ENCODE results near the gene TTC9. TPM values are rescaled to one million over a fixed set of nuclear protein-coding genes. Genes with fewer than 3 reads are reported as not detected.

Gene TTC9
- total and polyA plus RNA-seq, 7 experiments from 2014 or later = 10.1 to 35.5 (median 14.0) TPM

GRCh38 chr14:70709726-70710382 lies 68.1 kb downstream of the TTC9 start:
- peak overlapping the region in 1 of 9 donors; percentile 76 for H3K27ac Mint-ChIP-seq
- Histone ChIP-seq H3K4me1 (ENCODE audit: control insufficient read depth in 2 of 2, insufficient read depth in 2 of 2, low read length in 2 of 2) (peaks cover 2 to 4% of the 10 kb centered on the region in 2 donors), H3K27ac (ENCODE audit: low read depth, low read length) (no peak overlapping the region), H3K9me3 (ENCODE audit: control insufficient read depth in 2 of 3, low read length in 3 of 3) (no peaks in the 10 kb centered on the region), H3K4me3 (ENCODE audit: low read length) (no peak overlapping the region), H3K36me3 (ENCODE audit: control insufficient read depth in 2 of 3, insufficient read depth in 3 of 3, low read length in 3 of 3) (no peaks in the 10 kb centered on the region), H3K27me3 (ENCODE audit: control insufficient read depth in 2 of 2, insufficient read depth in 2 of 2, low read length in 2 of 2) (no peaks in the 10 kb centered on the region)
- DNase-seq (no peak), ATAC-seq (no peak)
- H3K9me3 Mint-ChIP-seq = no peaks in the 10 kb centered on the region
- CTCF ChIA-PET = interaction anchor here (0.6 to 4.9 kb wide), 2 partner anchors 87 to 231 kb away, joined by 3 to 29 read pairs; no protein-coding TSS in a partner anchor
- H3K36me3 Mint-ChIP-seq = peaks cover 0 to 2% (median 0%) of the 10 kb centered on the region in 5 donors
- no peak overlapping the region for H3K4me3 Mint-ChIP-seq
- peaks cover 4 to 9% (median 5%) of the 10 kb centered on the region in 7 donors for H3K4me1 Mint-ChIP-seq
- H3K27me3 Mint-ChIP-seq = peaks cover 0 to 10% (median 0%) of the 10 kb centered on the region in 5 donors
- POLR2A ChIA-PET = interaction anchor here (0.7 kb wide), 1 partner anchor 107 kb away, joined by 3 read pairs; no protein-coding TSS in a partner anchor
- intact Hi-C loops (cut with micrococcal nuclease) = loop anchor here in 1 of 2 donors (5.0 to 10.0 kb wide), 2 partner anchors 68 to 895 kb away; partner anchors contain the start of gene TTC9

- Histone ChIP-seq H3K9me3 (ENCODE audit: control insufficient read depth in 2 of 3, low read length in 3 of 3) (no peaks in the 10 kb centered on the region), H3K27ac (ENCODE audit: low read depth, low read length) (no peak overlapping the region), H3K36me3 (ENCODE audit: control insufficient read depth in 2 of 3, insufficient read depth in 3 of 3, low read length in 3 of 3) (no peaks in the 10 kb centered on the region), H3K4me3 (ENCODE audit: low read length) (no peak overlapping the region), H3K27me3 (ENCODE audit: control insufficient read depth in 2 of 2, insufficient read depth in 2 of 2, low read length in 2 of 2) (no peaks in the 10 kb centered on the region), H3K4me1 (ENCODE audit: control insufficient read depth in 2 of 2, insufficient read depth in 2 of 2, low read length in 2 of 2) (peaks cover 2 to 4% of the 10 kb centered on the region in 2 donors)
- Mint-ChIP-seq H3K9me3 (no peaks in the 10 kb centered on the region), H3K27me3 (peaks cover 0 to 9% (median 4%) of the 10 kb centered on the region in 5 donors), H3K27ac (no peak overlapping the region), H3K4me3 (no peak overlapping the region), H3K36me3 (no peaks in the 10 kb centered on the region), H3K4me1 (peaks cover 4 to 7% (median 5%) of the 10 kb centered on the region in 7 donors)
- ATAC-seq = no peak
- DNase-seq = no peak
- CTCF ChIA-PET = interaction anchor here (0.6 to 1.0 kb wide), 2 partner anchors 33 to 89 kb away, joined by 3 read pairs; no protein-coding TSS in a partner anchor
- POLR2A ChIA-PET = interaction anchor here (0.5 kb wide), 1 partner anchor 30 kb away, joined by 3 read pairs; no protein-coding TSS in a partner anchor
- intact Hi-C loops (cut with micrococcal nuclease) = loop anchor here in 1 of 2 donors (5.0 to 10.0 kb wide), 2 partner anchors 69 to 897 kb away; partner anchors contain the start of gene TTC9
Measured at GRCh38 chr14:70711451-70711850, 69.7 kb downstream of the TTC9 start.

- POLR2A ChIA-PET = interaction anchor here (0.6 to 1.5 kb wide), 3 partner anchors 72 to 178 kb away, joined by 3 to 4 read pairs (median 3); partner anchors contain the start of gene TTC9
Measured at GRCh38 chr14:70713096-70713495, 71.4 kb downstream of the TTC9 start.

GRCh38 chr14:70713511-70713916 lies 71.8 kb downstream of the TTC9 start:
- peaks cover 0 to 9% (median 4%) of the 10 kb centered on the region in 5 donors for H3K27me3 Mint-ChIP-seq
- peaks cover 3 to 7% (median 5%) of the 10 kb centered on the region in 7 donors for H3K4me1 Mint-ChIP-seq
- H3K36me3 ChIP-seq (ENCODE audit: control insufficient read depth in 2 of 3, insufficient read depth in 3 of 3, low read length in 3 of 3) = no peaks in the 10 kb centered on the region
- H3K27me3 ChIP-seq (ENCODE audit: control insufficient read depth in 2 of 2, insufficient read depth in 2 of 2, low read length in 2 of 2) = no peaks in the 10 kb centered on the region
- ChIA-PET CTCF (interaction anchor here (0.6 to 4.5 kb wide), 21 partner anchors 8 to 265 kb away, joined by 3 to 60 read pairs (median 4); partner anchors contain the start of genes MAP3K9, MED6 and TTC9), POLR2A (interaction anchor here (0.6 to 1.5 kb wide), 3 partner anchors 72 to 177 kb away, joined by 3 to 4 read pairs (median 3); partner anchors contain the start of gene TTC9)
- peaks cover 2 to 4% of the 10 kb centered on the region in 2 donors for H3K4me1 ChIP-seq (ENCODE audit: control insufficient read depth in 2 of 2, insufficient read depth in 2 of 2, low read length in 2 of 2)
- no peak overlapping the region for H3K27ac ChIP-seq (ENCODE audit: low read depth, low read length)
- no peaks in the 10 kb centered on the region for H3K9me3 ChIP-seq (ENCODE audit: control insufficient read depth in 2 of 3, low read length in 3 of 3)
- no peak overlapping the region for H3K4me3 ChIP-seq (ENCODE audit: low read length)
- ATAC-seq (no peak), DNase-seq (no peak)
- no peaks in the 10 kb centered on the region for H3K36me3 Mint-ChIP-seq
- H3K27ac Mint-ChIP-seq = peak overlapping the region in 1 of 9 donors; percentile 28
- intact Hi-C loops (cut with micrococcal nuclease) = loop anchor here in 1 of 2 donors (5.0 to 10.0 kb wide), 2 partner anchors 71 to 899 kb away; partner anchors contain the start of gene TTC9
- no peak overlapping the region for H3K4me3 Mint-ChIP-seq
- H3K9me3 Mint-ChIP-seq = no peaks in the 10 kb centered on the region

More at GRCh38 chr14:70713096-70713495, 71.4 kb downstream of the TTC9 start:
- no peaks in the 10 kb centered on the region for H3K36me3 Mint-ChIP-seq
- Histone ChIP-seq H3K9me3 (ENCODE audit: control insufficient read depth in 2 of 3, low read length in 3 of 3) (no peaks in the 10 kb centered on the region), H3K27ac (ENCODE audit: low read depth, low read length) (no peak overlapping the region), H3K27me3 (ENCODE audit: control insufficient read depth in 2 of 2, insufficient read depth in 2 of 2, low read length in 2 of 2) (no peaks in the 10 kb centered on the region), H3K36me3 (ENCODE audit: control insufficient read depth in 2 of 3, insufficient read depth in 3 of 3, low read length in 3 of 3) (no peaks in the 10 kb centered on the region), H3K4me3 (ENCODE audit: low read length) (no peak overlapping the region), H3K4me1 (ENCODE audit: control insufficient read depth in 2 of 2, insufficient read depth in 2 of 2, low read length in 2 of 2) (peaks cover 2 to 4% of the 10 kb centered on the region in 2 donors)
- peaks cover 0 to 9% (median 4%) of the 10 kb centered on the region in 5 donors for H3K27me3 Mint-ChIP-seq
- H3K4me3 Mint-ChIP-seq = no peak overlapping the region
- no peak for ATAC-seq
- intact Hi-C loops (cut with micrococcal nuclease) = loop anchor here in 1 of 2 donors (5.0 to 10.0 kb wide), 2 partner anchors 71 to 898 kb away; partner anchors contain the start of gene TTC9
- peaks cover 3 to 7% (median 5%) of the 10 kb centered on the region in 7 donors for H3K4me1 Mint-ChIP-seq
- H3K9me3 Mint-ChIP-seq = no peaks in the 10 kb centered on the region
- peak overlapping the region in 2 of 9 donors; percentile 1 to 63 for H3K27ac Mint-ChIP-seq
- DNase-seq = no peak
- CTCF ChIA-PET = interaction anchor here (0.6 to 4.5 kb wide), 20 partner anchors 8 to 265 kb away, joined by 3 to 60 read pairs (median 4); partner anchors contain the start of genes MAP3K9, MED6 and TTC9

- H3K27me3 ChIP-seq (ENCODE audit: control insufficient read depth in 2 of 2, insufficient read depth in 2 of 2, low read length in 2 of 2) = no peaks in the 10 kb centered on the region
- no peak overlapping the region for H3K27ac ChIP-seq (ENCODE audit: low read depth, low read length)
- no peak overlapping the region for H3K27ac Mint-ChIP-seq
- no peaks in the 10 kb centered on the region for H3K9me3 Mint-ChIP-seq
- CTCF ChIA-PET = interaction anchor here (0.6 to 4.5 kb wide), 18 partner anchors 9 to 240 kb away, joined by 3 to 60 read pairs (median 4); partner anchors contain the start of genes MAP3K9 and MED6
- H3K36me3 Mint-ChIP-seq = no peaks in the 10 kb centered on the region
- peaks cover 0 to 9% (median 4%) of the 10 kb centered on the region in 5 donors for H3K27me3 Mint-ChIP-seq
- intact Hi-C loops (cut with micrococcal nuclease) = loop anchor here (1.0 to 10.0 kb wide), 9 partner anchors 53 to 899 kb away; partner anchors contain the start of genes TTC9 (in 2 of the 2) and MED6 (in 1 of the 2)
- H3K4me1 Mint-ChIP-seq = peaks cover 3 to 7% (median 5%) of the 10 kb centered on the region in 7 donors
- no peak overlapping the region for H3K4me3 ChIP-seq (ENCODE audit: low read length)
- DNase-seq = peak in 7 of 9 donors; percentile 24 to 62 (median 43)
- peak overlapping the region in 2 of 10 donors; percentile 38 to 53 for H3K4me3 Mint-ChIP-seq
- no peaks in the 10 kb centered on the region for H3K9me3 ChIP-seq (ENCODE audit: control insufficient read depth in 2 of 3, low read length in 3 of 3)
- POLR2A ChIA-PET = no interaction called here
- H3K36me3 ChIP-seq (ENCODE audit: control insufficient read depth in 2 of 3, insufficient read depth in 3 of 3, low read length in 3 of 3) = no peaks in the 10 kb centered on the region
- ATAC-seq = no peak
- peaks cover 2 to 4% of the 10 kb centered on the region in 2 donors for H3K4me1 ChIP-seq (ENCODE audit: control insufficient read depth in 2 of 2, insufficient read depth in 2 of 2, low read length in 2 of 2)
Measured at GRCh38 chr14:70714055-70714550, 72.4 kb downstream of the TTC9 start.

GRCh38 chr14:70716483-70716882 lies 74.8 kb downstream of the TTC9 start:
- DNase-seq (no peak), ATAC-seq (no peak)
- H3K27ac Mint-ChIP-seq = no peak overlapping the region
- Histone ChIP-seq H3K9me3 (ENCODE audit: control insufficient read depth in 2 of 3, low read length in 3 of 3) (no peaks in the 10 kb centered on the region), H3K27me3 (ENCODE audit: control insufficient read depth in 2 of 2, insufficient read depth in 2 of 2, low read length in 2 of 2) (no peaks in the 10 kb centered on the region), H3K36me3 (ENCODE audit: control insufficient read depth in 2 of 3, insufficient read depth in 3 of 3, low read length in 3 of 3) (no peaks in the 10 kb centered on the region), H3K4me3 (ENCODE audit: low read length) (no peak overlapping the region), H3K4me1 (ENCODE audit: control insufficient read depth in 2 of 2, insufficient read depth in 2 of 2, low read length in 2 of 2) (peaks cover 2 to 4% of the 10 kb centered on the region in 2 donors), H3K27ac (ENCODE audit: low read depth, low read length) (no peak overlapping the region)
- H3K4me3 Mint-ChIP-seq = no peak overlapping the region
- peaks cover 0 to 9% (median 4%) of the 10 kb centered on the region in 5 donors for H3K27me3 Mint-ChIP-seq
- ChIA-PET POLR2A (interaction anchor here (0.6 kb wide), 1 partner anchor 94 kb away, joined by 3 read pairs; no protein-coding TSS in a partner anchor), CTCF (interaction anchor here (4.5 kb wide), 1 partner anchor 95 kb away, joined by 60 read pairs; no protein-coding TSS in a partner anchor)
- peaks cover 3 to 7% (median 5%) of the 10 kb centered on the region in 7 donors for H3K4me1 Mint-ChIP-seq
- no peaks in the 10 kb centered on the region for H3K9me3 Mint-ChIP-seq
- intact Hi-C loops (cut with micrococcal nuclease) = loop anchor here in 1 of 2 donors (10.0 kb wide), 1 partner anchor 902 kb away; no protein-coding TSS in a partner anchor
- H3K36me3 Mint-ChIP-seq = no peaks in the 10 kb centered on the region

Measured in naive thymus-derived CD4-positive, alpha-beta T cell (primary cell).